ENCODE results near the gene TTLL8. TPM values are rescaled to one million over a fixed set of nuclear protein-coding genes. Genes with fewer than 3 reads are reported as not detected.

The TTLL8 gene
- total RNA-seq, 1 experiment from 2014 or later, result not detected

DNA sequence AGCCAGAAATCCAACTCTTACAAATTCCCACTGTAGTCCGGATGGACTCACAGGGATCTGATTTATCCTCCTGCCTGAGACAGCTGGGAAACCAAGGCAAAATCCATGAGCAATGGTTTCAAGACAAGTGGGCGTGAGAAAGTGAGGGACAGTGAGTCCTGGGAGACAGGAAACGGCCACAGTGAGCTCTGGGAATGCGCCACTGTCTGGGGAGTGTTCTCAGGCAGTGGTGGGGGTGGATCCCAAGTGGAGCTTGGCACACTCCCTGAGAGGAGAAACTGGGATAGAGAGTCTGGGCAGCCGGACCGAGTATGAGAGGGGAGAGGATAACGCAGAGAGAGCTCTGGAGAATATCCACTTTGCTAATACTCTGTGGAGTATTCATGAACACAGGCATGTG, 55.3 kb downstream of the TTLL8 start:
- ChIA-PET CTCF (interaction anchor here (1.9 to 5.4 kb wide), 2 partner anchors 27 to 57 kb away, joined by 4 to 38 read pairs; no protein-coding TSS in a partner anchor), POLR2A (interaction anchor here (0.6 kb wide), 1 partner anchor 25 kb away, joined by 4 read pairs; no protein-coding TSS in a partner anchor)
- peaks cover 9% of the 10 kb centered on the region for H3K4me1 Mint-ChIP-seq
- no peaks in the 10 kb centered on the region for H3K9me3 Mint-ChIP-seq
- H3K27me3 Mint-ChIP-seq (ENCODE audit: low read depth), result peaks cover 25% of the 10 kb centered on the region
- no peak overlapping the region for H3K27ac Mint-ChIP-seq
- DNase-seq (ENCODE audit: low spot score) (no peak), ATAC-seq (no peak)
- no peak for TF ChIP-seq NR2C2 (CRISPR knock-in tag; IDR thresholded peaks at IDR 0.05)
- H3K4me3 Mint-ChIP-seq, result no peak overlapping the region
- no peaks in the 10 kb centered on the region for H3K36me3 Mint-ChIP-seq

DNA sequence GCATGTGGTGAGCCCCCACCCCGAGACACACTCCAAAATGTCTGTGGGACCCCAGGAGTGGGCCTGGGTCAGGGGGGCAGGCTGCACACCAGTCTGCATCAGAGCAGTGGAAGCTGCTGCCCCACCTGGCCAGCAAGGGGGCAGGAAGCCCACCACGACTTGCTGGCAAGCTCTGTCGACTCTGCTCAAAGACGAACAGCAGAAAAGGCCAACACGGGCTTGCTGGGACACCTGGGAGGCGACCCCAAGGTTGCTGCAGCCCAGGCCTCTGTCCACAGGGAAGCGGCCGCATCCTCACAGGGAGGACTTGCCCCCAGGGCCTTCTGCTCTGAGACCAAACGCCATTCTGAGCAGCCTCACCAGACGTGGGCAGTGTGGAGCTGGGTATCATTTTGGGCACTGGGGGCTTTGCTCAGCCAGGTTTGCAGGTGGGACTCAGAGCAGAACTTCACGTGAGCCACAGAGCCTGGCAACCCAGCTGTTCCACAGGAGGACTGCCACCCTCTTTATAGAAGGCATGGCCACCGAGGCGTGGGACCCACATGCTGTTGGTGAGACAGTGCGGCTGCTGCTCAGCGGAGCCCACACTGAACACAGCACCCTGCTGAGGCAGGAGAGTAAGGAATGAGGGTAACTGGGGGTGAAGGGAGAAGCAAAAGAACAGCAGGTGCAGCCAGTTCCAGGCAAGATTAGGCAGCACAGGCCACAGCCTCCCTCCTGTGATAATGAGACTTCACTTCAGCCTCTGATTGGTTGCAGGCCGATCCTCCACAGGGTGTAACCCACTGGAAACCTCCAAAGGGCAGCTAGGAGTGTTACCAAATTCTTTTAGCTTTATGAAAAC, 56.5 kb downstream of the TTLL8 start:
- no peaks in the 10 kb centered on the region for H3K36me3 Mint-ChIP-seq
- no peak for TF ChIP-seq ETV6 (CRISPR knock-in tag; IDR thresholded peaks at IDR 0.05)
- TF ChIP-seq, protein P1, sequence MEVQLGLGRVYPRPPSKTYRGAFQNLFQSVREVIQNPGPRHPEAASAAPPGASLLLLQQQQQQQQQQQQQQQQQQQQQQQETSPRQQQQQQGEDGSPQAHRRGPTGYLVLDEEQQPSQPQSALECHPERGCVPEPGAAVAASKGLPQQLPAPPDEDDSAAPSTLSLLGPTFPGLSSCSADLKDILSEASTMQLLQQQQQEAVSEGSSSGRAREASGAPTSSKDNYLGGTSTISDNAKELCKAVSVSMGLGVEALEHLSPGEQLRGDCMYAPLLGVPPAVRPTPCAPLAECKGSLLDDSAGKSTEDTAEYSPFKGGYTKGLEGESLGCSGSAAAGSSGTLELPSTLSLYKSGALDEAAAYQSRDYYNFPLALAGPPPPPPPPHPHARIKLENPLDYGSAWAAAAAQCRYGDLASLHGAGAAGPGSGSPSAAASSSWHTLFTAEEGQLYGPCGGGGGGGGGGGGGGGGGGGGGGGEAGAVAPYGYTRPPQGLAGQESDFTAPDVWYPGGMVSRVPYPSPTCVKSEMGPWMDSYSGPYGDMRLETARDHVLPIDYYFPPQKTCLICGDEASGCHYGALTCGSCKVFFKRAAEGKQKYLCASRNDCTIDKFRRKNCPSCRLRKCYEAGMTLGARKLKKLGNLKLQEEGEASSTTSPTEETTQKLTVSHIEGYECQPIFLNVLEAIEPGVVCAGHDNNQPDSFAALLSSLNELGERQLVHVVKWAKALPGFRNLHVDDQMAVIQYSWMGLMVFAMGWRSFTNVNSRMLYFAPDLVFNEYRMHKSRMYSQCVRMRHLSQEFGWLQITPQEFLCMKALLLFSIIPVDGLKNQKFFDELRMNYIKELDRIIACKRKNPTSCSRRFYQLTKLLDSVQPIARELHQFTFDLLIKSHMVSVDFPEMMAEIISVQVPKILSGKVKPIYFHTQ (CRISPR knock-in tag; IDR thresholded peaks at IDR 0.05), result no peak
- TF ChIP-seq, protein P2, sequence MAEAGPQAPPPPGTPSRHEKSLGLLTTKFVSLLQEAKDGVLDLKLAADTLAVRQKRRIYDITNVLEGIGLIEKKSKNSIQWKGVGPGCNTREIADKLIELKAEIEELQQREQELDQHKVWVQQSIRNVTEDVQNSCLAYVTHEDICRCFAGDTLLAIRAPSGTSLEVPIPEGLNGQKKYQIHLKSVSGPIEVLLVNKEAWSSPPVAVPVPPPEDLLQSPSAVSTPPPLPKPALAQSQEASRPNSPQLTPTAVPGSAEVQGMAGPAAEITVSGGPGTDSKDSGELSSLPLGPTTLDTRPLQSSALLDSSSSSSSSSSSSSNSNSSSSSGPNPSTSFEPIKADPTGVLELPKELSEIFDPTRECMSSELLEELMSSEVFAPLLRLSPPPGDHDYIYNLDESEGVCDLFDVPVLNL (CRISPR knock-in tag; IDR thresholded peaks at IDR 0.05; ENCODE audit: borderline replicate concordance, low read depth), result no peak
- TF ChIP-seq NFYB (CRISPR knock-in tag; conservative IDR thresholded peaks at IDR 0.05; ENCODE audit: low read depth), result no peak
- no peak for TF ChIP-seq EMX1 (CRISPR knock-in tag; IDR thresholded peaks at IDR 0.05)
- H3K27ac Mint-ChIP-seq, result no peak overlapping the region
- DNase-seq (ENCODE audit: low spot score) (no peak), ATAC-seq (no peak)
- ChIA-PET POLR2A (no interaction called here), CTCF (interaction anchor here (0.7 to 5.4 kb wide), 3 partner anchors 28 to 58 kb away, joined by 3 to 38 read pairs (median 4); no protein-coding TSS in a partner anchor)
- H3K27me3 Mint-ChIP-seq (ENCODE audit: low read depth), result peaks cover 25% of the 10 kb centered on the region
- H3K4me3 Mint-ChIP-seq, result no peak overlapping the region
- peaks cover 9% of the 10 kb centered on the region for H3K4me1 Mint-ChIP-seq
- H3K9me3 Mint-ChIP-seq, result no peaks in the 10 kb centered on the region

DNA sequence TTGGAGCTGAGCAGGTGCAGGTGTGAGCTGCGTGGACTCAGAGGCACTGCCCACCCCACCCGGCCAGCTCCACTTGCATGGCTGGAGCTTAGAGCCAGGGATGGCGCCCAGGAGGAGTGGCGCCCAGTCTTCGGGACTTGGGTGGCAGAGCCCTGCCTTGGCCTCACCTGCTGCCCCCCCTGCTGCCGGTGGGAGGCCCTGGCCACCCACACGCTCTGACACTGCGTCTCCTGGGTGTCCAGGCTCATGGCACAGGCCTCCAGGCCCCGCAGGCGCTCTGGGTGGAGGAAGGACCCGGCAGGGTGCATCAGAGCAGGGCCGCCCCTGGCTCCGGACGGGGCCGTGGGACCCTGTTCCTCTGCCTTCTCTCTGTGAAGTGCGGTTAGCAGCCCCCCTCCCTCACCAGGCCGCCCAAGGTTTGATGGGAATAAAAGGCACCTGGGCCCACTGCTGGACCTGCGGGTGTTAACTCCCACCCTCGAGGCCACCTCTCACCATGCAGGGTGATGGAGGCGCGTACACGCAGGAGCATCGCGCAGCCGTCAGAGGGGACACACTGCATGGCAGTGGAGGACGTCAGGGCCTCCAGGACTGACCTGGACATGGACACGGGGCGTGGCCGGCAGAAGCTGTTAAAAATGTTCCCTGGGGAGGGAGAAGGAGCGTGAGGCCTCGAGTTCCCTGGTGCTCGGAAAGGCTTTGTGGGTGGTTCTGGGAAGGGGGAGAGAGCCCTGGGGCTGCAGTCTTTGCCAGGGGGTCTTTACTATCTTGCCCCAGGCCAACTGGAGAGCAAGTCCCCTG, 57.3 kb downstream of the TTLL8 start:
- ChIA-PET CTCF (interaction anchor here (1.9 to 5.4 kb wide), 3 partner anchors 17 to 59 kb away, joined by 4 to 38 read pairs (median 9); no protein-coding TSS in a partner anchor), POLR2A (interaction anchor here (0.6 kb wide), 1 partner anchor 63 kb away, joined by 4 read pairs; no protein-coding TSS in a partner anchor)
- no peak for ATAC-seq
- Mint-ChIP-seq H3K36me3 (no peaks in the 10 kb centered on the region), H3K27me3 (ENCODE audit: low read depth) (peaks cover 25% of the 10 kb centered on the region), H3K4me3 (no peak overlapping the region; the same call in 1 of the 2 replicates), H3K4me1 (peaks cover 9% of the 10 kb centered on the region), H3K27ac (no peak overlapping the region), H3K9me3 (no peaks in the 10 kb centered on the region)
- no peak for DNase-seq (ENCODE audit: low spot score)
- TF ChIP-seq CBFB (CRISPR knock-in tag; IDR thresholded peaks at IDR 0.05; ENCODE audit: low read depth), result no peak
- TF ChIP-seq, protein P3, sequence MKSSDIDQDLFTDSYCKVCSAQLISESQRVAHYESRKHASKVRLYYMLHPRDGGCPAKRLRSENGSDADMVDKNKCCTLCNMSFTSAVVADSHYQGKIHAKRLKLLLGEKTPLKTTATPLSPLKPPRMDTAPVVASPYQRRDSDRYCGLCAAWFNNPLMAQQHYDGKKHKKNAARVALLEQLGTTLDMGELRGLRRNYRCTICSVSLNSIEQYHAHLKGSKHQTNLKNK (CRISPR knock-in tag; IDR thresholded peaks at IDR 0.05), result no peak
- no peak for TF ChIP-seq CREB1 (CRISPR knock-in tag; IDR thresholded peaks at IDR 0.05)
- no peak for TF ChIP-seq ELF4 (CRISPR knock-in tag; IDR thresholded peaks at IDR 0.05; ENCODE audit: low read depth)
- TF ChIP-seq ZNF416 (CRISPR knock-in tag; IDR thresholded peaks at IDR 0.05), result no peak
- TF ChIP-seq IRF2 (CRISPR knock-in tag; IDR thresholded peaks at IDR 0.05; ENCODE audit: borderline replicate concordance, low read depth), result no peak
- no peak for TF ChIP-seq TP53 (CRISPR knock-in tag; IDR thresholded peaks at IDR 0.05)
- TF ChIP-seq ZNF138 (CRISPR knock-in tag; conservative IDR thresholded peaks at IDR 0.05), result no peak
- TF ChIP-seq, protein P4, sequence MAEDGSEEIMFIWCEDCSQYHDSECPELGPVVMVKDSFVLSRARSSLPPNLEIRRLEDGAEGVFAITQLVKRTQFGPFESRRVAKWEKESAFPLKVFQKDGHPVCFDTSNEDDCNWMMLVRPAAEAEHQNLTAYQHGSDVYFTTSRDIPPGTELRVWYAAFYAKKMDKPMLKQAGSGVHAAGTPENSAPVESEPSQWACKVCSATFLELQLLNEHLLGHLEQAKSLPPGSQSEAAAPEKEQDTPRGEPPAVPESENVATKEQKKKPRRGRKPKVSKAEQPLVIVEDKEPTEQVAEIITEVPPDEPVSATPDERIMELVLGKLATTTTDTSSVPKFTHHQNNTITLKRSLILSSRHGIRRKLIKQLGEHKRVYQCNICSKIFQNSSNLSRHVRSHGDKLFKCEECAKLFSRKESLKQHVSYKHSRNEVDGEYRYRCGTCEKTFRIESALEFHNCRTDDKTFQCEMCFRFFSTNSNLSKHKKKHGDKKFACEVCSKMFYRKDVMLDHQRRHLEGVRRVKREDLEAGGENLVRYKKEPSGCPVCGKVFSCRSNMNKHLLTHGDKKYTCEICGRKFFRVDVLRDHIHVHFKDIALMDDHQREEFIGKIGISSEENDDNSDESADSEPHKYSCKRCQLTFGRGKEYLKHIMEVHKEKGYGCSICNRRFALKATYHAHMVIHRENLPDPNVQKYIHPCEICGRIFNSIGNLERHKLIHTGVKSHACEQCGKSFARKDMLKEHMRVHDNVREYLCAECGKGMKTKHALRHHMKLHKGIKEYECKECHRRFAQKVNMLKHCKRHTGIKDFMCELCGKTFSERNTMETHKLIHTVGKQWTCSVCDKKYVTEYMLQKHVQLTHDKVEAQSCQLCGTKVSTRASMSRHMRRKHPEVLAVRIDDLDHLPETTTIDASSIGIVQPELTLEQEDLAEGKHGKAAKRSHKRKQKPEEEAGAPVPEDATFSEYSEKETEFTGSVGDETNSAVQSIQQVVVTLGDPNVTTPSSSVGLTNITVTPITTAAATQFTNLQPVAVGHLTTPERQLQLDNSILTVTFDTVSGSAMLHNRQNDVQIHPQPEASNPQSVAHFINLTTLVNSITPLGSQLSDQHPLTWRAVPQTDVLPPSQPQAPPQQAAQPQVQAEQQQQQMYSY (CRISPR knock-in tag; IDR thresholded peaks at IDR 0.05), result 0 out of 2 replicates have a peak, but pooled peaks have one; percentile 13
- TF ChIP-seq, protein P5, sequence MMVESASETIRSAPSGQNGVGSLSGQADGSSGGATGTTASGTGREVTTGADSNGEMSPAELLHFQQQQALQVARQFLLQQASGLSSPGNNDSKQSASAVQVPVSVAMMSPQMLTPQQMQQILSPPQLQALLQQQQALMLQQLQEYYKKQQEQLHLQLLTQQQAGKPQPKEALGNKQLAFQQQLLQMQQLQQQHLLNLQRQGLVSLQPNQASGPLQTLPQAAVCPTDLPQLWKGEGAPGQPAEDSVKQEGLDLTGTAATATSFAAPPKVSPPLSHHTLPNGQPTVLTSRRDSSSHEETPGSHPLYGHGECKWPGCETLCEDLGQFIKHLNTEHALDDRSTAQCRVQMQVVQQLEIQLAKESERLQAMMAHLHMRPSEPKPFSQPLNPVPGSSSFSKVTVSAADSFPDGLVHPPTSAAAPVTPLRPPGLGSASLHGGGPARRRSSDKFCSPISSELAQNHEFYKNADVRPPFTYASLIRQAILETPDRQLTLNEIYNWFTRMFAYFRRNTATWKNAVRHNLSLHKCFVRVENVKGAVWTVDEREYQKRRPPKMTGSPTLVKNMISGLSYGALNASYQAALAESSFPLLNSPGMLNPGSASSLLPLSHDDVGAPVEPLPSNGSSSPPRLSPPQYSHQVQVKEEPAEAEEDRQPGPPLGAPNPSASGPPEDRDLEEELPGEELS (CRISPR knock-in tag; IDR thresholded peaks at IDR 0.05), result 0 out of 2 replicates have a peak, but pooled peaks have one; percentile 32
- TF ChIP-seq, protein P2 (CRISPR knock-in tag; IDR thresholded peaks at IDR 0.05; ENCODE audit: borderline replicate concordance, low read depth), result no peak
- TF ChIP-seq CREM (CRISPR knock-in tag; IDR thresholded peaks at IDR 0.05), result no peak

Data from WTC11 (cell line).